GM23338 (cell line): ENCODE data around the gene FMR1NB. TPM values are rescaled to one million over a fixed set of nuclear protein-coding genes. Genes with fewer than 3 reads are reported as not detected.

ENCODE experiments used
- ATAC-seq: fragments of 200-7000 bp; cut with Tn5 transposase; 3 replicates; pipeline ENCODE4 v1.9.1; 2020
- DNase-seq: peaks from one replicate; pipeline ENCODE4 v3.0.0-alpha.2; 2015; ENCODE audit warnings: low spot score
- H2AFZ ChIP-seq: fragments of 200-600 bp; sonication (generic); 2 replicates; pipeline ENCODE4 v1.8.0; 2016; ENCODE audit warnings: antibody characterized with exemption, mild to moderate bottlenecking, moderate library complexity
- H3F3A ChIP-seq: fragments of 200-600 bp; sonication (generic); replicated peaks from 2 replicates; pipeline ENCODE4 v1.8.0; 2017; ENCODE audit warnings: antibody characterized with exemption, mixed run types, low read depth
- H3K27ac ChIP-seq: fragments of 200-600 bp; sonication (generic); 2 replicates; pipeline ENCODE4 v1.6.1; 2016; ENCODE audit warnings: low read depth
- H3K27me3 ChIP-seq: fragments of 200-600 bp; sonication (generic); 2 replicates; pipeline ENCODE4 v1.8.0; 2016; ENCODE audit warnings: mild to moderate bottlenecking, mixed run types, moderate library complexity; ENCODE audit not compliant: insufficient read depth
- H3K36me3 ChIP-seq: fragments of 200-600 bp; sonication (generic); 2 replicates; pipeline ENCODE4 v1.8.0; 2016; ENCODE audit warnings: mild to moderate bottlenecking; ENCODE audit not compliant: insufficient read depth
- H3K4me1 ChIP-seq: fragments of 200-600 bp; sonication (generic); 2 replicates; pipeline ENCODE4 v1.8.0; 2016; ENCODE audit warnings: mild to moderate bottlenecking, moderate library complexity; ENCODE audit not compliant: insufficient read depth
- H3K4me2 ChIP-seq: fragments of 200-600 bp; sonication (generic); 2 replicates; pipeline ENCODE4 v1.7.1; 2017; ENCODE audit warnings: mixed run types
- H3K4me3 ChIP-seq: fragments of 200-600 bp; sonication (generic); 2 replicates; pipeline ENCODE4 v1.6.1; 2016; ENCODE audit warnings: mixed run types
- H3K79me2 ChIP-seq: fragments of 200-600 bp; sonication (generic); replicated peaks from 2 replicates; pipeline ENCODE4 v1.8.0; 2017; ENCODE audit warnings: mild to moderate bottlenecking; ENCODE audit not compliant: insufficient read depth
- H3K9me2 ChIP-seq: fragments of 200-600 bp; sonication (generic); 2 replicates; pipeline ENCODE4 v1.8.0; 2017; ENCODE audit not compliant: insufficient read depth
- H4K20me1 ChIP-seq: fragments of 200-600 bp; sonication (generic); replicated peaks from 2 replicates; pipeline ENCODE4 v1.8.0; 2017; ENCODE audit warnings: mild to moderate bottlenecking; ENCODE audit not compliant: insufficient read depth
- H3K27ac Mint-ChIP-seq: 2 replicates; pipeline ENCODE4 v1.8.0; 2020; ENCODE audit warnings: inconsistent platforms, mild to moderate bottlenecking, moderate library complexity, mixed read lengths
- H3K27me3 Mint-ChIP-seq: 3 replicates; pipeline ENCODE4 v1.8.0; 2022; ENCODE audit warnings: low read depth, mild to moderate bottlenecking, moderate library complexity, mixed read lengths, inconsistent platforms; ENCODE audit not compliant: insufficient read depth, poor library complexity
- H3K36me3 Mint-ChIP-seq: 3 replicates; pipeline ENCODE4 v1.8.0; 2021; ENCODE audit warnings: low read depth, mild to moderate bottlenecking, inconsistent platforms, moderate library complexity, mixed read lengths
- H3K4me1 Mint-ChIP-seq: 3 replicates; pipeline ENCODE4 v1.8.0; 2020; ENCODE audit warnings: mild to moderate bottlenecking, inconsistent platforms, mixed read lengths
- H3K4me3 Mint-ChIP-seq: 3 replicates; pipeline ENCODE4 v1.8.0; 2021; ENCODE audit warnings: moderate library complexity, mild to moderate bottlenecking, inconsistent platforms, mixed read lengths
- H3K9me3 Mint-ChIP-seq: 3 replicates; pipeline ENCODE4 v1.8.0; 2020; ENCODE audit warnings: moderate library complexity, mild to moderate bottlenecking, inconsistent platforms, mixed read lengths
- CREB1 ChIP-seq: fragments of 250-450 bp; sonication (Bioruptor Pico); IDR thresholded peaks from 2 replicates; pipeline ENCODE4 v1.5.0; 2020; ENCODE audit warnings: low read depth, mild to moderate bottlenecking, moderate library complexity
- CTCF ChIP-seq, 2 experiments: fragments of 200-600 bp in 1 of 2; sonication (generic) in 1 of 2; conservative IDR thresholded peaks; 2 replicates each; pipeline versions ENCODE4 v1.5.1 to v1.6.1; 2016 to 2017; ENCODE audit warnings: antibody characterized with exemption in 2 of 2, low read depth in 2 of 2, mild to moderate bottlenecking in 2 of 2, moderate library complexity in 1 of 2
- ETS1 ChIP-seq: IDR thresholded peaks from 2 replicates; pipeline ENCODE4 v1.6.1; 2016; ENCODE audit warnings: antibody characterized with exemption
- EZH2 ChIP-seq: fragments of 200-600 bp; sonication (generic); IDR thresholded peaks from one replicate; pipeline ENCODE4 v1.8.0; 2017; ENCODE audit warnings: antibody characterized with exemption, mild to moderate bottlenecking, low read depth; ENCODE audit not compliant: unreplicated experiment
- EZH2phosphoT487 ChIP-seq: fragments of 200-600 bp; sonication (generic); IDR thresholded peaks from one replicate; pipeline ENCODE4 v1.8.1; 2018; ENCODE audit warnings: antibody characterized with exemption; ENCODE audit not compliant: unreplicated experiment
- JUNB ChIP-seq: IDR thresholded peaks from one replicate; pipeline ENCODE4 v1.6.1; 2016; ENCODE audit warnings: antibody characterized with exemption; ENCODE audit not compliant: unreplicated experiment
- NANOG ChIP-seq: IDR thresholded peaks from 2 replicates; pipeline ENCODE4 v1.6.1; 2016; ENCODE audit warnings: antibody characterized with exemption, borderline replicate concordance
- POLR2AphosphoS5 ChIP-seq: IDR thresholded peaks from 2 replicates; pipeline ENCODE4 v1.6.1; 2016; ENCODE audit warnings: antibody characterized with exemption, low read depth
- REST ChIP-seq: IDR thresholded peaks from one replicate; pipeline ENCODE4 v1.6.1; 2018; ENCODE audit warnings: antibody characterized with exemption; ENCODE audit not compliant: unreplicated experiment
- STAT1 ChIP-seq: IDR thresholded peaks from one replicate; pipeline ENCODE4 v1.6.1; 2016; ENCODE audit warnings: antibody characterized with exemption; ENCODE audit not compliant: unreplicated experiment
- ZNF114 ChIP-seq: fragments of 250-450 bp; sonication (Bioruptor Pico); IDR thresholded peaks from 2 replicates; pipeline ENCODE4 v1.5.0; 2020; ENCODE audit warnings: mild to moderate bottlenecking, moderate library complexity
- polyA plus RNA-seq: library from polyadenylated mRNA; unstranded; fragments of >200 nt; fragmentation: Nextera tagmentation; extraction: Ambion mirVana; gene quantifications from 2 replicates; pipeline ENCODE4 v1.2.1, GENCODE V29; 2016
- total RNA-seq: library from RNA; depleted of rRNA; stranded (reverse); fragments of >200 nt; shearing (Covaris generic); gene quantifications from 2 replicates; pipeline ENCODE4 v1.2.3, GENCODE V29; 2014

Gene FMR1NB
- total and polyA plus RNA-seq, 2 experiments from 2014 or later = not detected

GRCh38 chrX:148037020-148037419 is 55.9 kb downstream of the FMR1NB start:
- no peak overlapping the region for H3K4me3 Mint-ChIP-seq
- no peaks in the 10 kb centered on the region for H3K36me3 Mint-ChIP-seq
- DNase-seq = no peak
- H4K20me1 ChIP-seq = no peaks in the 10 kb centered on the region
- no peaks in the 10 kb centered on the region for H3K36me3 ChIP-seq
- H3K4me3 ChIP-seq = no peak overlapping the region
- H3F3A ChIP-seq = no peaks in the 10 kb centered on the region
- H3K27ac ChIP-seq = no peak overlapping the region
- ATAC-seq = no peak
- H2AFZ ChIP-seq = no peak overlapping the region
- H3K4me2 ChIP-seq = no peak overlapping the region
- no peaks in the 10 kb centered on the region for H3K9me3 Mint-ChIP-seq
- H3K4me1 Mint-ChIP-seq = no peaks in the 10 kb centered on the region; the same call in 2 of the 3 replicates
- no peaks in the 10 kb centered on the region for H3K27me3 ChIP-seq
- TF ChIP-seq REST (no peak), JUNB (no peak)
- no peaks in the 10 kb centered on the region for H3K27me3 Mint-ChIP-seq
- no peaks in the 10 kb centered on the region for H3K79me2 ChIP-seq
- no peaks in the 10 kb centered on the region for H3K9me2 ChIP-seq
- H3K27ac Mint-ChIP-seq = no peak overlapping the region
- H3K4me1 ChIP-seq = no peaks in the 10 kb centered on the region

- Mint-ChIP-seq H3K9me3 (no peaks in the 10 kb centered on the region), H3K4me1 (no peaks in the 10 kb centered on the region), H3K27ac (no peak overlapping the region), H3K27me3 (no peaks in the 10 kb centered on the region), H3K4me3 (no peak overlapping the region), H3K36me3 (no peaks in the 10 kb centered on the region)
- no peaks in the 10 kb centered on the region for H3K79me2 ChIP-seq
- no peaks in the 10 kb centered on the region for H3K4me1 ChIP-seq
- no peaks in the 10 kb centered on the region for H3K36me3 ChIP-seq
- no peaks in the 10 kb centered on the region for H3K9me2 ChIP-seq
- no peaks in the 10 kb centered on the region for H3F3A ChIP-seq
- H3K4me2 ChIP-seq = no peak overlapping the region
- no peaks in the 10 kb centered on the region for H4K20me1 ChIP-seq
- H3K27ac ChIP-seq = no peak overlapping the region
- ATAC-seq (no peak), DNase-seq (no peak)
- no peak overlapping the region for H3K4me3 ChIP-seq
- H2AFZ ChIP-seq = no peak overlapping the region
- no peaks in the 10 kb centered on the region for H3K27me3 ChIP-seq
- TF ChIP-seq EZH2phosphoT487 (no peak), NANOG (no peak), ETS1 (no peak), ZNF114 (no peak), REST (no peak), JUNB (no peak), CREB1 (CRISPR knock-in tag) (no peak), POLR2AphosphoS5 (no peak), STAT1 (no peak), CTCF (conservative IDR thresholded peaks at IDR 0.05; ENCODE audit: low read depth in 2 of 2) (no peak), EZH2 (no peak)
These were observed 62.2 kb downstream of the FMR1NB start for GRCh38 chrX:148043271-148043855.
